ENCODE measurements around the gene ISYNA1.
A peak's percentile ranks its signal among the peaks of the same experiment; 100 is the strongest.

The ISYNA1 gene

GRCh38 chr19:18476507-18477041, 38.6 kb upstream of the ISYNA1 start:
- H3K36me3 ChIP-seq (ENCODE audit: control insufficient read depth in 1 of 2, insufficient read depth in 2 of 2, low read length in 2 of 2), result peaks cover 0 to 7% of the 10 kb centered on the region in 2 donors
- H3K4me1 ChIP-seq (ENCODE audit: control insufficient read depth in 1 of 2, insufficient read depth in 2 of 2, low read length in 2 of 2), result peaks cover 8 to 39% of the 10 kb centered on the region in 2 donors
- no peaks in the 10 kb centered on the region for H3K9me3 ChIP-seq (ENCODE audit: control insufficient read depth in 1 of 2, low read length in 2 of 2)
- no peak overlapping the region for H3K4me3 ChIP-seq (ENCODE audit: low read depth in 1 of 2, low read length in 2 of 2)
- H3K27me3 ChIP-seq (ENCODE audit: low read depth, low read length), result no peaks in the 10 kb centered on the region
- no peak overlapping the region for H3K27ac ChIP-seq (ENCODE audit: low read length)

- H3K36me3 ChIP-seq (ENCODE audit: control insufficient read depth in 1 of 2, insufficient read depth in 2 of 2, low read length in 2 of 2), result peaks cover 1 to 7% of the 10 kb centered on the region in 2 donors
These were observed 37.9 kb upstream of the ISYNA1 start for GRCh38 chr19:18475762-18476331.

GRCh38 chr19:18475004-18475453, 37.1 kb upstream of the ISYNA1 start:
- H3K9me3 ChIP-seq (ENCODE audit: control insufficient read depth in 1 of 2, low read length in 2 of 2), result no peaks in the 10 kb centered on the region
- no peak overlapping the region for H3K27ac ChIP-seq (ENCODE audit: low read length)
- no peak overlapping the region for H3K4me3 ChIP-seq (ENCODE audit: low read depth in 1 of 2, low read length in 2 of 2)
- H3K27me3 ChIP-seq (ENCODE audit: low read depth, low read length), result no peaks in the 10 kb centered on the region
- H3K4me1 ChIP-seq (ENCODE audit: control insufficient read depth in 1 of 2, insufficient read depth in 2 of 2, low read length in 2 of 2), result peaks cover 14 to 41% of the 10 kb centered on the region in 2 donors
- H3K36me3 ChIP-seq (ENCODE audit: control insufficient read depth in 1 of 2, insufficient read depth in 2 of 2, low read length in 2 of 2), result peaks cover 7% of the 10 kb centered on the region in 2 donors

More at GRCh38 chr19:18475762-18476331, 37.9 kb upstream of the ISYNA1 start:
- Histone ChIP-seq H3K4me3 (ENCODE audit: low read depth in 1 of 2, low read length in 2 of 2) (no peak overlapping the region), H3K27me3 (ENCODE audit: low read depth, low read length) (no peaks in the 10 kb centered on the region), H3K27ac (ENCODE audit: low read length) (no peak overlapping the region), H3K9me3 (ENCODE audit: control insufficient read depth in 1 of 2, low read length in 2 of 2) (no peaks in the 10 kb centered on the region), H3K4me1 (ENCODE audit: control insufficient read depth in 1 of 2, insufficient read depth in 2 of 2, low read length in 2 of 2) (peaks cover 8 to 39% of the 10 kb centered on the region in 2 donors)

GRCh38 chr19:18474366-18474887, 36.5 kb upstream of the ISYNA1 start:
- H3K4me1 ChIP-seq (ENCODE audit: control insufficient read depth in 1 of 2, insufficient read depth in 2 of 2, low read length in 2 of 2), result peaks cover 17 to 41% of the 10 kb centered on the region in 2 donors
- H3K9me3 ChIP-seq (ENCODE audit: control insufficient read depth in 1 of 2, low read length in 2 of 2), result no peaks in the 10 kb centered on the region
- no peak overlapping the region for H3K27ac ChIP-seq (ENCODE audit: low read length)
- no peaks in the 10 kb centered on the region for H3K27me3 ChIP-seq (ENCODE audit: low read depth, low read length)
- H3K36me3 ChIP-seq (ENCODE audit: control insufficient read depth in 1 of 2, insufficient read depth in 2 of 2, low read length in 2 of 2), result peaks cover 7% of the 10 kb centered on the region in 2 donors
- H3K4me3 ChIP-seq (ENCODE audit: low read depth in 1 of 2, low read length in 2 of 2), result no peak overlapping the region

GRCh38 chr19:18473706-18474087, 35.8 kb upstream of the ISYNA1 start:
- Histone ChIP-seq H3K27ac (ENCODE audit: low read length) (no peak overlapping the region), H3K4me1 (ENCODE audit: control insufficient read depth in 1 of 2, insufficient read depth in 2 of 2, low read length in 2 of 2) (peaks cover 18 to 35% of the 10 kb centered on the region in 2 donors)

GRCh38 chr19:18473003-18473705, 35.2 kb upstream of the ISYNA1 start:
- H3K27me3 ChIP-seq (ENCODE audit: low read depth, low read length), result no peaks in the 10 kb centered on the region
- peak overlapping the region; percentile 56 for H3K27ac ChIP-seq (ENCODE audit: low read length)
- H3K4me1 ChIP-seq (ENCODE audit: control insufficient read depth in 1 of 2, insufficient read depth in 2 of 2, low read length in 2 of 2), result peaks cover 13 to 31% of the 10 kb centered on the region in 2 donors
- peaks cover 7% of the 10 kb centered on the region in 2 donors for H3K36me3 ChIP-seq (ENCODE audit: control insufficient read depth in 1 of 2, insufficient read depth in 2 of 2, low read length in 2 of 2)
- H3K4me3 ChIP-seq (ENCODE audit: low read depth in 1 of 2, low read length in 2 of 2), result no peak overlapping the region
- H3K9me3 ChIP-seq (ENCODE audit: control insufficient read depth in 1 of 2, low read length in 2 of 2), result no peaks in the 10 kb centered on the region

More at GRCh38 chr19:18473706-18474087, 35.8 kb upstream of the ISYNA1 start:
- Histone ChIP-seq H3K4me3 (ENCODE audit: low read depth in 1 of 2, low read length in 2 of 2) (no peak overlapping the region), H3K27me3 (ENCODE audit: low read depth, low read length) (no peaks in the 10 kb centered on the region), H3K36me3 (ENCODE audit: control insufficient read depth in 1 of 2, insufficient read depth in 2 of 2, low read length in 2 of 2) (peaks cover 7% of the 10 kb centered on the region in 2 donors), H3K9me3 (ENCODE audit: control insufficient read depth in 1 of 2, low read length in 2 of 2) (no peaks in the 10 kb centered on the region)

GRCh38 chr19:18470787-18471186, 32.9 kb upstream of the ISYNA1 start:
- Histone ChIP-seq H3K27me3 (ENCODE audit: low read depth, low read length) (no peaks in the 10 kb centered on the region), H3K36me3 (ENCODE audit: control insufficient read depth in 1 of 2, insufficient read depth in 2 of 2, low read length in 2 of 2) (peaks cover 7% of the 10 kb centered on the region in 2 donors), H3K4me1 (ENCODE audit: control insufficient read depth in 1 of 2, insufficient read depth in 2 of 2, low read length in 2 of 2) (peaks cover 15 to 40% of the 10 kb centered on the region in 2 donors), H3K9me3 (ENCODE audit: control insufficient read depth in 1 of 2, low read length in 2 of 2) (no peaks in the 10 kb centered on the region), H3K27ac (ENCODE audit: low read length) (no peak overlapping the region), H3K4me3 (ENCODE audit: low read depth in 1 of 2, low read length in 2 of 2) (no peak overlapping the region)

- peaks cover 7 to 13% of the 10 kb centered on the region in 2 donors for H3K36me3 ChIP-seq (ENCODE audit: control insufficient read depth in 1 of 2, insufficient read depth in 2 of 2, low read length in 2 of 2)
- H3K27ac ChIP-seq (ENCODE audit: low read length), result no peak overlapping the region
- H3K27me3 ChIP-seq (ENCODE audit: low read depth, low read length), result no peaks in the 10 kb centered on the region
- no peaks in the 10 kb centered on the region for H3K9me3 ChIP-seq (ENCODE audit: control insufficient read depth in 1 of 2, low read length in 2 of 2)
- H3K4me1 ChIP-seq (ENCODE audit: control insufficient read depth in 1 of 2, insufficient read depth in 2 of 2, low read length in 2 of 2), result peaks cover 26 to 50% of the 10 kb centered on the region in 2 donors
- no peak overlapping the region for H3K4me3 ChIP-seq (ENCODE audit: low read depth in 1 of 2, low read length in 2 of 2)
These were observed 31.3 kb upstream of the ISYNA1 start for GRCh38 chr19:18469069-18469846.

- H3K27ac ChIP-seq (ENCODE audit: low read length), result no peak overlapping the region
- no peaks in the 10 kb centered on the region for H3K9me3 ChIP-seq (ENCODE audit: control insufficient read depth in 1 of 2, low read length in 2 of 2)
- no peak overlapping the region for H3K4me3 ChIP-seq (ENCODE audit: low read depth in 1 of 2, low read length in 2 of 2)
- peaks cover 7 to 13% of the 10 kb centered on the region in 2 donors for H3K36me3 ChIP-seq (ENCODE audit: control insufficient read depth in 1 of 2, insufficient read depth in 2 of 2, low read length in 2 of 2)
- H3K27me3 ChIP-seq (ENCODE audit: low read depth, low read length), result no peaks in the 10 kb centered on the region
- peaks cover 26 to 47% of the 10 kb centered on the region in 2 donors for H3K4me1 ChIP-seq (ENCODE audit: control insufficient read depth in 1 of 2, insufficient read depth in 2 of 2, low read length in 2 of 2)
These were observed 30.6 kb upstream of the ISYNA1 start for GRCh38 chr19:18468517-18468916.

- Histone ChIP-seq H3K36me3 (ENCODE audit: control insufficient read depth in 1 of 2, insufficient read depth in 2 of 2, low read length in 2 of 2) (peaks cover 7 to 13% of the 10 kb centered on the region in 2 donors), H3K27me3 (ENCODE audit: low read depth, low read length) (no peaks in the 10 kb centered on the region), H3K4me1 (ENCODE audit: control insufficient read depth in 1 of 2, insufficient read depth in 2 of 2, low read length in 2 of 2) (peaks cover 26 to 47% of the 10 kb centered on the region in 2 donors), H3K27ac (ENCODE audit: low read length) (no peak overlapping the region), H3K9me3 (ENCODE audit: control insufficient read depth in 1 of 2, low read length in 2 of 2) (no peaks in the 10 kb centered on the region), H3K4me3 (ENCODE audit: low read depth in 1 of 2, low read length in 2 of 2) (no peak overlapping the region)
These were observed 30.0 kb upstream of the ISYNA1 start for GRCh38 chr19:18467978-18468377.

- Histone ChIP-seq H3K4me3 (ENCODE audit: low read depth in 1 of 2, low read length in 2 of 2) (no peak overlapping the region), H3K36me3 (ENCODE audit: control insufficient read depth in 1 of 2, insufficient read depth in 2 of 2, low read length in 2 of 2) (peaks cover 0 to 17% of the 10 kb centered on the region in 2 donors), H3K27me3 (ENCODE audit: low read depth, low read length) (no peaks in the 10 kb centered on the region), H3K4me1 (ENCODE audit: control insufficient read depth in 1 of 2, insufficient read depth in 2 of 2, low read length in 2 of 2) (peaks cover 26 to 52% of the 10 kb centered on the region in 2 donors), H3K27ac (ENCODE audit: low read length) (no peak overlapping the region), H3K9me3 (ENCODE audit: control insufficient read depth in 1 of 2, low read length in 2 of 2) (no peaks in the 10 kb centered on the region)
These were observed 28.4 kb upstream of the ISYNA1 start for GRCh38 chr19:18466354-18466753.
